Measurements from ENCODE around the gene NFAM1. TPM values are rescaled to one million over a fixed set of nuclear protein-coding genes. Genes with fewer than 3 reads are reported as not detected.

The NFAM1 gene
- total and polyA plus RNA-seq, 2 donors (not counting 3 experiments of a cell fraction or from before 2014, with no cell fraction given), result not detected

DNA sequence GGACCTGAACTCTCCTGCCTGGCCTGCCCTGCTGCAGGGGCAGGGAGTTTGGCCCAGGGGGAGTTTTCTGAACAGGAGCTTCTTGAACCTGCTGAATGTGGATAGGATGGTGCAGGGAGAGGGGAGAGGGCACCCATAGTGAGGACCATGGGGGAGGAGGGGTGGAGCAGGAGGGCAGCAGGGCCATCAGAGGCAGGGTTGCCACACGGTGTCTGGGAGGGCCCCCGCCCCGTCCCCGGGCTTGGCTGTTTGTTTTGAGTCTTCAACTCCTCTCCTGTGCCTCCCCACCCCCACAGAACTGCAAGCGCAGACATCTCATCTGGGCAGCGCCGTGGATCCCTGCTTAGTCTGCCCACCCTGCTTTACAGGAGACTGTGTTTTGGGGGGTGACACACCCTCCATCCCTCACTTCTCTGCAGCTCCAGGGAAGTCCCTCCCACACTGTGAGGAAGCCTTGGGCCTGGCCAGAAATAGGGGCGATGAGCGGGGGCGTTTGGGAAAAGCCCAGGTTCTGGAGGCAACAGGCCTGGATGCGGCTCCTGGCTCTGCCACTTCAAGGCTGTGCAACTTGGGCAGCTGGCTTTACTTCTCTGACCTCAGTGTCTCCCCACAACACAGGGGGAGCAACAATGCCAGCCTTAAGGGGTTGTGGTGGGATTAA lies 14.4 kb downstream of the NFAM1 start:
- Histone ChIP-seq H3K9me3 (replicated peaks; ENCODE audit: control insufficient read depth, insufficient read depth, low read length) (no peaks in the 10 kb centered on the region), H3K4me1 (ENCODE audit: control insufficient read depth, extremely low read depth, insufficient read depth, low read length) (no peaks in the 10 kb centered on the region), H3K4me3 (replicated peaks in 1 of 3; ENCODE audit: insufficient read depth in 1 of 3, low read depth in 1 of 3, low read length in 3 of 3) (no peak overlapping the region), H3K9me1 (replicated peaks; ENCODE audit: control insufficient read depth, extremely low read depth, insufficient read depth, low read length) (no peaks in the 10 kb centered on the region), H2AFZ (ENCODE audit: low read depth, low read length) (no peak overlapping the region), H3K27ac (ENCODE audit: insufficient read depth, low read depth, low read length) (no peak overlapping the region), H3K4me2 (ENCODE audit: insufficient read depth, low read length) (no peak overlapping the region), H3K9ac (replicated peaks; ENCODE audit: extremely low read depth, insufficient read depth, low read length) (no peak overlapping the region), H4K20me1 (replicated peaks; ENCODE audit: control insufficient read depth, extremely low read depth, insufficient read depth, low read length) (no peaks in the 10 kb centered on the region), H3K27me3 (ENCODE audit: control insufficient read depth in 2 of 2, insufficient read depth in 2 of 2, low read length in 2 of 2) (peaks cover 0 to 2% of the 10 kb centered on the region in 2 experiments), H3K79me2 (ENCODE audit: control insufficient read depth, insufficient read depth, low read length) (no peaks in the 10 kb centered on the region), H3K36me3 (ENCODE audit: control insufficient read depth in 2 of 2, extremely low read depth in 1 of 2, insufficient read depth in 2 of 2, low read length in 2 of 2) (no peaks in the 10 kb centered on the region)
- intact Hi-C loops (cut with micrococcal nuclease) (no loop called here), dilution Hi-C loops (cut with MboI; ENCODE audit: extremely low pct_ligation_motif_present, low sequenced_read_pairs) (no loop called here)
- DNase-seq (ENCODE audit: low read depth, low spot score) (no peak), FAIRE-seq (no peak)
- ChIA-PET CTCF (interaction anchor here (0.6 to 0.8 kb wide), 2 partner anchors 15 to 427 kb away, joined by 3 to 6 read pairs; no protein-coding TSS in a partner anchor), POLR2A (no interaction called here)
- TF ChIP-seq POLR2AphosphoS5 (IDR thresholded peaks at IDR 0.05; ENCODE audit: insufficient read depth, low read depth, low read length) (no peak), JUN (IDR thresholded peaks at IDR 0.05; ENCODE audit: borderline replicate concordance, insufficient read depth, insufficient read length, low read depth) (no peak), EZH2 (IDR thresholded peaks at IDR 0.05; ENCODE audit: borderline replicate concordance, low read depth, low read length, severe bottlenecking) (no peak), POLR2A (IDR thresholded peaks at IDR 0.05; ENCODE audit: low read depth, low read length) (no peak), MYC (IDR thresholded peaks at IDR 0.05; ENCODE audit: low read depth, low read length) (no peak), FOS (IDR thresholded peaks at IDR 0.05; ENCODE audit: borderline replicate concordance, insufficient read depth, low read length) (no peak), GATA2 (IDR thresholded peaks at IDR 0.05; ENCODE audit: insufficient read depth, insufficient read length, low read depth, low read length) (no peak)
- TF ChIP-seq, protein P1, sequence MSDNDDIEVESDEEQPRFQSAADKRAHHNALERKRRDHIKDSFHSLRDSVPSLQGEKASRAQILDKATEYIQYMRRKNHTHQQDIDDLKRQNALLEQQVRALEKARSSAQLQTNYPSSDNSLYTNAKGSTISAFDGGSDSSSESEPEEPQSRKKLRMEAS (IDR thresholded peaks at IDR 0.05; ENCODE audit: insufficient read depth, insufficient read length), result no peak
- TF ChIP-seq, protein P2, sequence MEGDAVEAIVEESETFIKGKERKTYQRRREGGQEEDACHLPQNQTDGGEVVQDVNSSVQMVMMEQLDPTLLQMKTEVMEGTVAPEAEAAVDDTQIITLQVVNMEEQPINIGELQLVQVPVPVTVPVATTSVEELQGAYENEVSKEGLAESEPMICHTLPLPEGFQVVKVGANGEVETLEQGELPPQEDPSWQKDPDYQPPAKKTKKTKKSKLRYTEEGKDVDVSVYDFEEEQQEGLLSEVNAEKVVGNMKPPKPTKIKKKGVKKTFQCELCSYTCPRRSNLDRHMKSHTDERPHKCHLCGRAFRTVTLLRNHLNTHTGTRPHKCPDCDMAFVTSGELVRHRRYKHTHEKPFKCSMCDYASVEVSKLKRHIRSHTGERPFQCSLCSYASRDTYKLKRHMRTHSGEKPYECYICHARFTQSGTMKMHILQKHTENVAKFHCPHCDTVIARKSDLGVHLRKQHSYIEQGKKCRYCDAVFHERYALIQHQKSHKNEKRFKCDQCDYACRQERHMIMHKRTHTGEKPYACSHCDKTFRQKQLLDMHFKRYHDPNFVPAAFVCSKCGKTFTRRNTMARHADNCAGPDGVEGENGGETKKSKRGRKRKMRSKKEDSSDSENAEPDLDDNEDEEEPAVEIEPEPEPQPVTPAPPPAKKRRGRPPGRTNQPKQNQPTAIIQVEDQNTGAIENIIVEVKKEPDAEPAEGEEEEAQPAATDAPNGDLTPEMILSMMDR (IDR thresholded peaks at IDR 0.05; ENCODE audit: extremely low read depth in 1 of 2, insufficient read depth in 1 of 2, low read depth in 1 of 2, low read length in 2 of 2), result no peak
- BruUV-seq (replicated peaks), result no TSS peak

Measured in endothelial cell of umbilical vein (primary cell).